Coronary artery (tissue), 2 donors: ENCODE data around the gene SYTL5.
A peak's percentile ranks its signal among the peaks of the same experiment; 100 is the strongest.

Experiments
- DNase-seq: peaks from one replicate; pipeline ENCODE4 v3.0.0-alpha.2; 2017; ENCODE audit warnings: low spot score
- H3K27ac ChIP-seq, 2 donors: fragments of 200-600 bp; sonication (generic); one replicate each; pipeline ENCODE4 v1.5.1; 2016 to 2019
- H3K4me3 ChIP-seq: fragments of 200-600 bp; sonication (generic); 2 replicates; pipeline ENCODE4 v1.5.1; 2016; ENCODE audit warnings: mild to moderate bottlenecking, moderate library complexity
- CTCF ChIP-seq: fragments of 200-600 bp; sonication (generic); IDR thresholded peaks from one replicate; pipeline ENCODE4 v1.5.1; 2019; ENCODE audit warnings: antibody characterized with exemption

Gene SYTL5

GRCh38 chrX:38127961-38128360, 121.6 kb downstream of the SYTL5 start:
- Histone ChIP-seq H3K4me3 (no peak overlapping the region), H3K27ac (no peak overlapping the region)
- no peak for TF ChIP-seq CTCF
- DNase-seq = no peak

GRCh38 chrX:38129366-38129765, 123.0 kb downstream of the SYTL5 start:
- Histone ChIP-seq H3K27ac (no peak overlapping the region), H3K4me3 (no peak overlapping the region)
- TF ChIP-seq CTCF = no peak
- no peak for DNase-seq

- H3K4me3 ChIP-seq = no peak overlapping the region
- no peak for DNase-seq
- TF ChIP-seq CTCF = no peak
- no peak overlapping the region for H3K27ac ChIP-seq
These were observed 132.0 kb downstream of the SYTL5 start for GRCh38 chrX:38138157-38138891.

- H3K27ac ChIP-seq = no peak overlapping the region
- TF ChIP-seq CTCF = no peak
- no peak overlapping the region for H3K4me3 ChIP-seq
- DNase-seq = no peak
These were observed 132.5 kb downstream of the SYTL5 start for GRCh38 chrX:38138900-38139299.

GRCh38 chrX:38142610-38143009, 136.3 kb downstream of the SYTL5 start:
- H3K4me3 ChIP-seq = no peak overlapping the region
- no peak for DNase-seq
- H3K27ac ChIP-seq = peak overlapping the region in 1 of 2 donors; percentile 1
- TF ChIP-seq CTCF = no peak

- Histone ChIP-seq H3K27ac (no peak overlapping the region), H3K4me3 (no peak overlapping the region)
- no peak for DNase-seq
- TF ChIP-seq CTCF = no peak
These were observed 142.7 kb downstream of the SYTL5 start for GRCh38 chrX:38149016-38149415.

GRCh38 chrX:38150993-38151392, 144.6 kb downstream of the SYTL5 start:
- H3K27ac ChIP-seq = no peak overlapping the region
- no peak for DNase-seq
- no peak for TF ChIP-seq CTCF
- H3K4me3 ChIP-seq = no peak overlapping the region
